Stimulated activated CD8-positive, alpha-beta memory T cell treated with anti-CD3 and anti-CD28 coated beads, Interleukin-4, amount 100 ng/mL, for 1 hour (primary cell): ENCODE measurements around the gene TWIST1.

Source experiments
- DNase-seq, 2 donors: peaks; one replicate each; pipeline ENCODE4 v3.0.0-alpha.2; 2020; ENCODE audit warnings: low read depth in 2 of 2, low spot score in 1 of 2

The TWIST1 gene

GRCh38 chr7:19117091-19117869 is at the start of gene TWIST1:
Gene TWIST1, minus strand, starts transcription at chr7:19117636. Its CDS starts 315 bp downstream, at chr7:19117321.
- DNase-seq: no peak

GRCh38 chr7:19161671-19162070 is 44.2 kb upstream of the TWIST1 start:
- no peak for DNase-seq

DNA sequence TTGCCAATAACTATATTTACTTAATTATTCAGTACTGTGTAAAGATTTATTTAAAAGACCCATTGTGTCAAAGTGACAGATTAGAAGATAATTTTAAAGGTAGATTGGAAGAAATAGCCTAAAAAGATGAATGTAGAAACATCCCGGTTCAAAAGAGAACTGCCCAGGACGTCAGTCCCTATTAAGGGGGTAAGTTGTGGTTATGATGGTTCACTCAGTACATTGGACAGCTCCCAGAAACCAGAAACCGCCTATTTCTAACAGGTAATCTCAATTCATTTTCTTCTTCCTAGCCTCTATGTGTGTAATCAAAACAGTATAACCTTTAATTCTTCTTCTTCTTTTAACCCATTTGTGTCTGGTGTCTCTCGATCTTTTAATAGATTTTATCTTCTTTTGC is 29.3 kb upstream of the TWIST1 start:
- no peak for DNase-seq

- no peak for DNase-seq
These were observed 28.1 kb upstream of the TWIST1 start for GRCh38 chr7:19145434-19146115.

GRCh38 chr7:19144661-19145433 is 27.4 kb upstream of the TWIST1 start, which contains the start of gene FERD3L:
Gene FERD3L, minus strand, starts transcription at chr7:19145421. Its CDS starts 59 bp downstream, at chr7:19145362.
- DNase-seq: no peak

DNA sequence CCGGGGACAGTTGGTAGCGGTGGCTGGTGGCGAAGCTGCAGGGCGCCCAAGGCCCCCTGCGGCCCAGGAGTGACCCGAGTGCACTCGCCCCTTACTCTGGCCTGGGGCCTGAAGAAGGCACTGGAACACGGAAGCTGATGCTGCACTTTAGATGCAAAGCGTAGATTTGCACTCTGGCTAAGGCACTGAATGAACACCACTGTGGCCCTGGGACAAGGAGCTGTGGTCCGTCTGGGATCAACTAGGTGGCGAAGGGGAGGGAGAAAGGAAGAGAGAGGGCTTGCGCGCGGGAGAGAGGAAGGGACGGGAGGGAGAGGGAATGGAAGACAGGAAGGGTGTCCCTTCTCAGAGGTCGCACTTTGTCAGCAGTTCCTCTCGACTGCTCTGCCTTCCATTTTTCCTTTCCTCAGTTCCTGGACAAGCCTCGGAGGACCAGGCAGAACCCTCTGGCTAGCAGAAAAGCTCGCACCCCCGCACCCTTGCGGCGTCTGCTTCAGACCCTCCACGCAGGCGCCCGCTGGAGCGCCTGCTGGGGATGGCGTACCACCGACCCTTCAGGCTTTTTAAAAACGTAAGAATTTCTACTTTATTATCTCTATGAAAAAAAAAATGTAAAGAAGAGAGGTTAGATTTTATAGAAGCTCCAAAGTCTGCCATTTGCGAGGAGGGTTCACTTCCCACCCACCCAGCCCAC is 26.6 kb upstream of the TWIST1 start:
- no peak for DNase-seq

- no peak for DNase-seq
These were observed 22.4 kb upstream of the TWIST1 start for GRCh38 chr7:19139706-19140327.

GRCh38 chr7:19133886-19134285 is 16.4 kb upstream of the TWIST1 start:
- no peak for DNase-seq

GRCh38 chr7:19133390-19133789 is 16.0 kb upstream of the TWIST1 start:
- DNase-seq: no peak

- no peak for DNase-seq
These were observed 11.4 kb upstream of the TWIST1 start for GRCh38 chr7:19128856-19129255.

DNA sequence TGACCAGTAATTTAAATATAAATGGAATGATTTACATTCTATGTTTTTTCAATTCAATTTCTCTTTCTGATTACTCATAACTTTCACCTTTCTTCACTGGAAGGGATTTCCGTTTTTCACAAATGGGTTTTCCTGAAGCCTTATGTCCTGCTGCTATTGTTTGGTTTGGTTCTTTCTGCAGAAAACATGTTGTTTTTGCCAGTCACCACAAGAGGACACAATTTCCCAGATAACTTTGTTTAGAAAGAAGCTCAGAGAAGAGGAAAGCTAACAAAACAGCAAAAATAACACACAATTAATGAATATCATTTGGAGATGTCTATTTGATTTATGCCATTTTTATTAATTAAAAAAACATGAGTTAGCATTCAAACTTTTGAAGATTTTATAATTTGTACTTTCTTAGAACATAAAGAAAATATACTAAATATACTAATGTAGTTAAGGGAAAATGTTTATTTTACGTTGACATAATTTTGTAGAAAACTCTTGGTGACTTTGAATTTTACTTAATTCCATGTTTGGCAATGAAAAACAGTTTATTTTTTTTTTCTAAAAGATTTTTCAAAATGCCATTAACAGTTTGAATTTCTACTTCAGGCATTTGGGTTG is 4.6 kb upstream of the TWIST1 start:
- DNase-seq: no peak

GRCh38 chr7:19119870-19120486 is 2.5 kb upstream of the TWIST1 start:
- no peak for DNase-seq

DNA sequence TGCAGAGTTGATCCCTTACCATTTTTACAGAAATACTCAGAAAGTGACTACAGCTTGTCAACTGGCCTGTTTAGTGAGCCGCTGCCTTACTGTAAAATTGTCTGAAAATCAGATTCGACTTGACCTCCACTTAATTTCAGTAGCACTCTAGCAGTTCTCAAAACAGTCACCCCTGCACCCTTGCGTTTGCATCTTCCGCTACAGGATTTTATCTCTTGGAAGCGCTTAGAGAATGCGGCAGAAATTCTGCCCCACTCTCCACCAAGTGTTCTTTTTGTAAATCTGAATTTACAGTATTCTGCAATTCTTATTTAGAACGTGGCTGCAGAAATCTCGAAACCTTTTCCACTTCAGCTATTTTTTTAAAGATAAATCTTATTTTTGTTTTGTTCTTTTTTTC is 1.9 kb upstream of the TWIST1 start:
- no peak for DNase-seq

DNA sequence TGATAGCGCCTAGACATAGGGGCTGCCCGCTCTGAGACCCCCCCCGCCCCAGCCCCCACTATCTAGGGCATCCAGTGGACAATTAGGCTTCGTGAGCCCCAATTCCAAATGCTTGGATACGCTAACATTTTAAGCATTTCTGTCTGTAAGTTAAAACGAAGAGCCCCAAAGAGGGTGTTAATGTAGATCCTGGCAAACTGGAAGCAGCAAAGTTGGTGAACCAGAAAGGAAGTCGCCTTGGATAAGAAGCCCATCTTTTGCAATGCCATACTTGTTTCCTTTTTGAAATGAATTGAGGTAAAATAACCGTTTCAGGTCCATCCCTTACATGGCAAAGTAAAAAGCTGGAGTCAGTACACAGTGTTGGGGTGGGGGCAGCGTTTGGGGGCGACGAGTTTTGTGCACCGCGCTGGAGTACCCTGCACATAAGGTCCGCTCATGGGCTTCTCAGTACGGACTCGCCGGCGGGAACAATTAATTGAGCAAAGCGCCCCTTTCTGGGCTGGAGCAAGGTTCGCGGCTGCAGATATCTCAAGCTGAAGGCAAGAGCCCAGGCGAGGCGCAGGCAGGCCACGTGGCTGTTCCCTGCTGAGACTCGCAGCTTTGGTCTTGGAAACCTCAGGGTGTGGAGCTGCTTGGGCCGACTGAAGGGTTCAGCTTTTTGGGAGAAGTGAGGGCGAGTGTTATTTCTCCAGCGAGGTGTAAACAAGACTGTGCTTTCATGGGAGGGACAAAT is 1.4 kb upstream of the TWIST1 start:
- no peak for DNase-seq

DNA sequence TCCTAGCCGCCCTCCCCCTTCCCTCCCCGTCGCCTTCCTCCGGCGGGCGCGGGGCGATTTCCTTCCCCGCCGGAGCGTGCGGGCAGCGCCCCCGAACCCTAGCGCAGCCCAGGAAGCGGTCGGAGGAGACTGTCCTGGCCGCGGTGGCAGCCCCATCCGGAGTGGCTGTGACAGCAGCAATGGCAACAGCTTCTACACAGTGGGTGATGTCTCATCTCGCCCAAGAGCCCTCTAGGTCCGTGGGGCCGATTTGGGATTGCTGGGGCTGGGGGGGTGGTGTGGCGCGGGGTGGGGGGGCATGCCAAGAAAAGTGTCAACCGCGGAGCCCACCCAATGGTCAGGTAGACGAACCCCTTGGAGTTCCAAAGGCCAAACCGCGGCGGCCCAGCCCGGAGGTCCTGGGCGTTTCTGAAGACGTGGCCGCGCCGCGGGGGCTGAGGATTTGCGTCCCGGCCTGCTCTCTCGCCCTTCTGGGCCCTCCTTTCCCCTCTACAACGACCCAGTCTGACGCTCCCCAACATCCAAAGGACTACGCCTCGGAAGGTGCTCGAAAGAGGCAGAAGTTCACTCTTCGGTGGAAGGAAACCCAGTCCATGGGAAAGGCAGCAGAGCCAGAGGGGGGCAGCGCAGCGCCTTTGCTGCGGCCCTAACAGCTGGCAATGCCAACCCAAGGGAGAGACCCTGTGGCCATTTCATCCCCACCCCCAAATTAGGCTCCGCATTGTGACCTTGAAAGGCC is 603 bp upstream of the TWIST1 start:
- no peak for DNase-seq

- DNase-seq: no peak
These were observed 1.0 kb downstream of the TWIST1 start for GRCh38 chr7:19116121-19117090.

- DNase-seq: no peak
These were observed 2.9 kb downstream of the TWIST1 start for GRCh38 chr7:19114551-19114855.
